Measurements from ENCODE around the gene C1orf116.

The C1orf116 gene

GRCh38 chr1:207034998-207035397 is 2.4 kb upstream of the C1orf116 start:
- DNase-seq (ENCODE audit: low read depth), result no peak

DNA sequence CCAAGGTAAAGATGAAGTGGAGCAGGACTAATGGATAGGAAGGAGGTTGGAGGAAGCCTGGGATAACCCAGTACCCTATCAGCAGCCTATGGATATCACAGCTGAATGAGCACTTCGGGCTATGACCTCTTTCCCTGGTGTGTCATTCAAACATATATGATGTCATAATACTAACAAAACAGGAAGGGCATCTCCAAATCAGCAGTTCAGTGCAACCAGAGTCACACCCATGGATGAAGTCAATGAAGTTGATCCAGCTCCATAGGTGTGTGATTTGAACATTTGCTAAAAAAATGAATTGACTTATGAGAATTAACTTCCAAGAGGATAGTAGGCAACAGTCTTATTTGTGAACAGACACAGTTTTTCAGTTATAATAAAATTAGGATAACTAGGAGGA is 1.7 kb upstream of the C1orf116 start:
- DNase-seq (ENCODE audit: low read depth), result no peak

- no peak for DNase-seq (ENCODE audit: low read depth)
These were observed 746 bp upstream of the C1orf116 start for GRCh38 chr1:207033302-207033701.

DNA sequence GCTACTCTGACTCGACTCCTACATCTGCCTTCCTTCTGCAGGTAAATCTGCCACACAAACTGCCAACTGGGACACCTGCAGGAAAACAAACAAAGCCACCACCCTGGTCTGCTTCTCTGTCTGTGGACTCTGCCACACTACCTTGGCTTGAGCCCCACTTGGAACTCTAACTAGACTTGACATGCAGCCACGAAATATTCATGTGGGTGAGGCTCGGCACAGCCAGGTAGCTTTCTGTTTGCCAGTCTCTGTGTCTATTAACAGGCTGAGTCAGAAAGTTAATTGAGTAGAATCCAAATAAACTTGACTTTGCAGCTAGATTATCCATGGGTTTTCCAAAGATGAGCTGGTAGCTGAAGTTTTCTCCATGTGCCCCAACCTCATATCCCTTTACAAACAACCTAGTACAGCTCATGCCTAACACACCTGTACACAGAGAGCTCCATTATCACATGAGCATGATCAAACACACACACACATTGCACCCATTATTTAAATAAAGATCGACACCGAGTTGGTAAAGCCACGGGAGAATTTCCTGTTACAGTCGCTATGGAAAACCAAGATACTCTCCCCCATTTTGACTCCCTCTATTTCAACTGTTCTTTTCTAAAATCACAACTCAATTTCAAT is 808 bp downstream of the C1orf116 start:
- no peak for DNase-seq (ENCODE audit: low read depth)

GRCh38 chr1:207031016-207031415 is 1.5 kb downstream of the C1orf116 start:
- DNase-seq (ENCODE audit: low read depth), result no peak

DNA sequence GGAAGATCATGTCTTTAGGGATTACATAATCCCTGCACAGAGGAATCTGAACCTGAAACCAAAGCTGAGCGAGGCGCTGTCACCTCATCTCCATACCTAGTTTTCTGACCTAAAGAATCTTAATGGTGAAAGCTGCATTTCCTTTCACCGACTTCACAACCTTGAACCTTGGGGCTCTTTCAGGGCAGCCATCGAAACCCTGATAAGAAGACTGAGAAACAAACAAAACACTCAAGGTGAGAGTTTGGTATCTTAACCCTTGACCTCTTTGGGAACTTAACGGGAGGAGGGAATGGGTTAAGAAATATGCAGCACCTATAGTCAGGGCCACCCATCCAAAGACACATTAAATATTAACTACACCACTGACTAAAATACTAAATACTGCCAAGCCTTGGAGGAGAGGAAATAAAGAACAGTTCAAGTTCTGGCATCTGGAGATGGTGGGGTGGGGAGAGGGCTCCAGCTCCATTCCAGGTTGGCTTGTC is 2.0 kb downstream of the C1orf116 start:
- DNase-seq (ENCODE audit: low read depth), result no peak

DNA sequence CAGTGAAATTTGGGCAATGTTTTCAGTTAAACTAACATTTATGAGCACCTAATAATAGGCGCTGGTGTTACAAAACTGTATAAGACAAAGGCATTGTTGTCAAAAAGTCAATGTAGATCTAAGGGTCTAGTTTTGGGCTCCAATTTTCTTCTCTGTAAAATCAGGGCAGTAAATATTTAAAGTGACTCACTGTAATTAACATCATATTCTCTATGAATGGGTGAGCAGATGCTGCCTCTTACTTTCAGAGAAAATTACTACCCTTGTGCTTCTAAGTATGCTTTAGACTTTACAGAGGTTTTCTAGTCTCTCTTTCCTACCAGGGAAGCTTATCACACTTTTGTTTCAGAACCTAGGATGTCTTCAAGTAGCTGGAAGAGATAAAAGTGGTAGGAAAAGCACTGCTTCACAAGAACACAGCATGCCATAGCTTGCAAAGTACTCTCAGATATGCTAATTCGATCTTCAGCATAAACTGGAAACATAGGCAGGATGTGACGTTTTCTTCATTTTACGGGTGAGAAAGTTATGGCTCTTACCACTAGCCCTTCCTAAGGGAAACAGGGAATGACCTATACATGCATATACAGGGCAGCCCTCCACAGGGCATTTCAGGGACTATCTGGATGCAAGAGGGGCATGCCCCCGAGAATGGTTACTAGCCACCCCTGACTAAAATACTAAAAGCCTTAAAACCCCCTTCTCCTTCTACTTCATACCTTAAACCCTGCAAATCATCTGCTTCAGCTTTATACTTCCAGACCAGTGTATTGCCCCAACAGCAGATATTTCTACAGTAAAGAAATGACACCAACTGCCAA is 2.6 kb downstream of the C1orf116 start:
- DNase-seq (ENCODE audit: low read depth), result no peak

DNA sequence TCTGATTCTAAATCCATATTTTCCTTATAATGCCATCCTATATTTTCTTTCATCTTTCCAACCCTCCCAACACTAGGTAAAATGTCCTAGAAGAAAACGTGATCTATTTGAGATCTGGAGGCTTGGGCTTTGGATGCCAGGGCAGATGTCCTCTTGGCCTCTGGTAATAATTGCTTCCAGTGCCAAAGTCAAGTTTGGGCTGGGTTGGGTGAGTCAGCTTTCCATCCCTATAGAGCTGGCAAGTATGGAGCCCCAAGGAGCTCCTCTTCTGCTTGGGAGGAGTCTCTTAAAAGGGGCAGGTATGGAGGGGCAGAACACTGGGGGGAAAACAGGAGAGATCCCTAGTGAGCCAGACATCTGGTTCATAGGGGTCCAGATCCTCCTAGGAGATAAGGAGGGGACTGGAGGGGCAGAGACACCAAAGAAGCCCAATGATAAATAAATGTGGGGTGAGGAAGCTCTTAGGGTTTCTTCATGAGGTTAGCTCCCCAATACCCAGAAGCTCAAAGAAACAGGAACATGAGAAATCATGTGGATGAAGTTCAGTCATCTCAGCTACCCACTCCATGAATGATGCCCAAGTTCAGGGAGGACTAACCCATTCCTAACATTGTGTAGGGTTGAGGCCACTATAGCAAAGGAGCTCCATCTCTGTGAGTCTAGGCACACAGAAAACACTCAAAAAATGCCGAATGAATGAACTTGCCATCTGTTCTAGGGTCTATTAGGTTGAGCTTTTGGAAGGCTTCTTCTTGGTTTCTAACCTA is 3.5 kb downstream of the C1orf116 start:
- DNase-seq (ENCODE audit: low read depth), result no peak

DNA sequence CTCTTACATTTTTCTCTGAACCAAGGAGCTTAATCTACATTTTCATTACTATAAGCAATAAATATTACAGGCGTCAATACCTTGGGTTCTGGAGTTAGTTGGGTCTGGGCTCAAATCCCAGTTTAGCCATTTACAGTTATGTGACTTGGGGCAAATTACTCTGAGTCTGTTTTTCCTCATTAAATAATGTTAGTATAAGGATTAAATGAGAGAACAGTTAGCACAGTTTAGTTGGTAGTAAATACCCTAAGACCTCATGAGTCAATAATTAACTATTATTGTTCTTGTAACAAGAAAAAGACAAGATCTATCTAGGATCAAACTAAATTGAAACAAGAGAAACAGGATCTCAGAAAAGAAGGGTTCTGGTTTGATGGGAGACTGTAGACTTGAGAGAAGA is 4.6 kb downstream of the C1orf116 start:
- no peak for DNase-seq (ENCODE audit: low read depth)

GRCh38 chr1:207027206-207027777 is 5.3 kb downstream of the C1orf116 start:
- no peak for DNase-seq (ENCODE audit: low read depth)

GRCh38 chr1:207026104-207026534 is 6.4 kb downstream of the C1orf116 start:
- no peak for DNase-seq (ENCODE audit: low read depth)

DNA sequence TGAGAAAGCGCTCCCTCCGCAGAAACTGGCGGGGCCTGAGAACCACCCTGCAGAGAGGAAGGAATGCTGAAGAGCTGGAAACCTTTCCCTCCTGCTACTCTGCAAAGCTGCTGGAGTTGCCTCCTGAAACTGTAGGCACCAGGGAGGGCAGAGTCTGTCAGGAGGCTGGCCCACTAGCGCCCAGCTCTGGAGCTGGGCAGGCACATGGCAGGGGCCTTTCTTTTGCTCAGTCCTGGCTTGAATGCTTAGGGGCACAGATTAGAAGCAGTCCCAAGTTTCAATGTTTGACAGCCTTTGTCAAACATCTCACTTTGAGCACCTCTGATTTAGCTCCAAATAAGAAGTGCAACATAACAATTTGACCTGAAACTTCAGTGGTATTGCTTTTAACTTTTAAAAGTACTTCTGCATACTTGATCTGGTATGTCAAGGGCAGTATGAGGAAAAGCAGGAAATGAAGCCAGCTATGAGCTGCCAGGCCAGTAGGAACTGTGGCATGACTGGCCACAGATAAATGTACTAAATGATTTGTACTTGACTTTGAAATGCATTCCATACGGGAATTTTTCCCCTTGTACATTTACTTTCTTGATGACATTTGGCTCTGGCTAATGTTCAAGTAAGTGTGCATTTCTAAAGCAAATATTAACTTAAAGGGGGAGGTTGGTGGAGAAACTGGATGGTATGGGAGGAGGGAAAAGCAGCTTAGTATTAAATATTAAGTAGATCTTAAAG is 7.2 kb downstream of the C1orf116 start:
- DNase-seq (ENCODE audit: low read depth), result no peak

DNA sequence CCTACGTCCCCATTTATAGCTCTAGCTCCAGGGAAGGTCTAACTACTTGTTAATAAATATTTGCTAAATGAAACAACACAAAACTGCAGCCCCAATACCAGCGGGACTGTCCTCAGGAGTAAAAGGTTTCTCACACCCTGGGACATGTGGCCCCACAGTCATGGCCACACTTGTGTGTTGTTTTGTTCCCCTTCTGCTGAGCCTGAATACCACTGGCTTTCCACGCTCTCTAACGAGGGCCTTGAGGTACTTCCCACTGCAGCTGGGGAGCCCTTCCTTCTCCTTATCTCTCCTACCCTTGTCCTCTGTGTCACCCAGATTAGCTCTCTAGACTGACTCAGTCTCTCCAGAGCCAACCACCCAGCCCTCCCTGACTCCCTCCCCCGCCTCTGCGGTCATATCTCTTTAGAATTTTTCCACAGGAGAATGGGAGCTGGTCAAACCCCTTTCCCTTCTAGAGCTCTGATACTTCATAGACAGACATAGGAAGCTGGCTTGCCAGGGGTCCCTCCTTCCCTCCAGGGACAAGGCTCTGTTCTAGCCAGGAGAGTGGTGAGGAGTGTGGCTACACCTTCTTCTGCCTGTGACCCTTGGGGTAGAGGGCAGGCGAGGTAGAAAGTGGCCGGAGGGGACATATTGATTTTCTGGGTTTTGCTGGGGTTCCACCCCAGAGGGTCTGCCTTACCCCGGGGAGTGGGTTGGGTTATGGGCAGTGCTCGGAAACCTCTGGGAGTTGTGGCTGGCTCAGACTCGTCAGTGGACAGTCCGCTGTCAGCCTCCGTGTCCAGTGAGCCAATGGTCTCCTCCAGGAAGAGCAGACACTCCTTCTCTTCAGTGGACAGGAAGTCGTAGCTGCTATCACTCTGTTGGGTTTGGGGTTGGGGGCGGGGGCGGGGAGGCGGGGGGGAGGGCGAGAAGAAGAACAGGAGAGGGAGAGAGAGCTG is 8.1 kb downstream of the C1orf116 start:
- no peak for DNase-seq (ENCODE audit: low read depth)

DNA sequence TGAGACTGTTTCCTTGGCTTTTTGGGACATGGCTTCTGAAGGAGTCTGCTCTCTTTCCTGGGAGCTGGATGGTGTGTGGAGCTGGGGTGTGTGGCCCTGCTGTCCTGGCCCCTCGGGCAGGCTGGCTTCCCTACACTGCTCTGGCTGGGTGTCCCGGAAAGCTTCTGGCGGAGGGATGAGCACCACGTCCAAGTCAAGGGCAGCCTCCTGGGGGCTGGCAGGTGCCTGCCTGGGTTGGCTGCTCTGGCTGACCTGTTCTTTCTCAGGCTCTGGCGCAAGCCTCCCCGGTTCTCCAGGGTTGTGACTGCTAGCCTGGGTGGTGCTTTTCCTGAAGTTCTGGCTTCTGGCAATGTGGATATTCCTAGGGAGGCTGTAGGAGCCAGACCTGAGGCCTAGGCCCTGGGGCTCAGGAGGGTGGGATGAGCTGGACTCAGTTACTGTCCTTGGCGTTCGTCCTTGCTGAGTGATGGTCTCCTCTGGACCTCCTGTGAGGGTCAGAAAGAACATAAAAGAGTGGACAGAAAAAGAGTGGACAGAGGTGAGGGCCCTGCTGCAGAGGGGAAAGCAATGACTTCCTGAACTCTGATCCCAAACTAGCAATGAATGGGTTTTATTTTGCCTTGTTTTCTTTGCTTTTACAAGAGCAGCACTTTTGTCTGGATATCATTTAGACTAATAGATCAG is 9.4 kb downstream of the C1orf116 start:
- no peak for DNase-seq (ENCODE audit: low read depth)

DNA sequence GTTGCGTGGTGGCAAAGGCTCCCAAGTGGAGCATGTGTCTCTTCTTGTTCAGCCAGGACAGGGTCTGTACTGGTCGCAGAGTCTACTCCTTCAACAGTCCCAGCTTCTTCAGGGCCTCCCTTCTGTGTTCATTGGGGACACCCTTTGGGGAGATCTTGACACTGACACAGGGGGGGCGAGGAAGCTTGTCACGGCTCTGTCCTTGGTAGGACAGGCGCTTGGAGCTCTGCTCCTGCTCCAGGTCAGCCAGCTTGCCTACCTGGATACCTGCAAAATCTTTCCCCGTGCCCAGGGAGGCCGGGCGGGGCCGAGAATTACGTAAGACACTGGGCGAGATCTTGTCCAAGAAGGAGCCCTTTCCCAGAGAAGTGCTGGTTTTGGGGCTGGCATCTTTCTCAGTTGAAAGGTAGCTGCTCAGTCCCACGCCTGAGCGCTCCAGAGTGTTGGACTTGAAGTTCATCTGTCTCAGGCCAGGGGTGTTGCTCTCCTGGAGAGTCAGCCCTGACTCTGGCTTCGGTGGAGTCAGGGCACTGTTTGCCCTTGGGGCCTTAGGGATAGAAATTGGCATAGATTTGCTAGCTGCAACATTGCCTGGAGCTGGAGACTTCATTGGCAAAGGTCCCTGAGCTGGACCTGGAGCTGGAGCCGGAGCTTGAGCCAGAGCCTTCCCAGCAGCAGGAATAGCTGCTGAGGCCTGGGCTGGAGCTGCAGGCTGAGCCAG is 10.5 kb downstream of the C1orf116 start:
- DNase-seq (ENCODE audit: low read depth), result no peak

- DNase-seq (ENCODE audit: low read depth), result no peak
These were observed 11.3 kb downstream of the C1orf116 start for GRCh38 chr1:207021139-207021861.

- DNase-seq (ENCODE audit: low read depth), result no peak
These were observed 11.8 kb downstream of the C1orf116 start for GRCh38 chr1:207020709-207021107.

- DNase-seq (ENCODE audit: low read depth), result no peak
These were observed 12.4 kb downstream of the C1orf116 start for GRCh38 chr1:207020065-207020708.

Measured in activated T-cell treated with anti-CD3 and anti-CD28 coated beads for 48 hours (primary cell).